Measurements from ENCODE around the gene ZNF621.

- no peak for TF ChIP-seq CTCF (IDR thresholded peaks at IDR 0.05; ENCODE audit: insufficient read depth, low read length, poor library complexity, severe bottlenecking)
- TF ChIP-seq EZH2phosphoT487 (conservative IDR thresholded peaks at IDR 0.05; ENCODE audit: low read length) = no peak
Measured at GRCh38 chr3:40574050-40574449, 49.3 kb downstream of the ZNF621 start.

All from SU-DHL-6 (cell line).